PC-3 (cell line): ENCODE data around the gene DENND5B. TPM values are rescaled to one million over a fixed set of nuclear protein-coding genes. Genes with fewer than 3 reads are reported as not detected.

Experiments
- ATAC-seq: fragments of 200-7000 bp; cut with Tn5 transposase; 2 replicates; pipeline ENCODE4 v1.9.1; 2020; ENCODE audit warnings: mild to moderate bottlenecking, moderate library complexity
- BruUV-seq: library from RNA; stranded (reverse); fragments of 400-500 nt; replicated peaks from 2 replicates; lab custom pipeline; 2021; lab: Mats Ljungman, UMichigan
- CTCF ChIA-PET: fragments of 300-600 bp; sonication (Branson Sonifier 250); formaldehyde crosslinking; loops from one replicate; lab custom pipeline; 2022; ENCODE audit warnings: antibody characterized with exemption; lab: Charles Lee
- POLR2A ChIA-PET: fragments of 300-600 bp; sonication (Branson Sonifier 250); formaldehyde crosslinking; loops from one replicate; lab custom pipeline; 2022; ENCODE audit warnings: antibody characterized with exemption; ENCODE audit not compliant: unreplicated experiment; lab: Charles Lee
- DNase-seq: peaks from one replicate; pipeline ENCODE4 v3.0.0-alpha.2; 2015
- H2AFZ ChIP-seq: fragments of 300-600 bp; sonication (generic); 2 replicates; pipeline ENCODE4 v1.6.0; 2016; ENCODE audit warnings: antibody characterized with exemption, low read length
- H3F3A ChIP-seq: fragments of 300-600 bp; sonication (generic); one replicate; pipeline ENCODE4 v1.6.0; 2017; ENCODE audit warnings: antibody characterized with exemption, low read length, control low read depth, mild to moderate bottlenecking; ENCODE audit not compliant: unreplicated experiment
- H3K27ac ChIP-seq: fragments of 300-600 bp; sonication (generic); 2 replicates; pipeline ENCODE4 v1.5.1; 2016; ENCODE audit warnings: mild to moderate bottlenecking, low read length
- H3K27me3 ChIP-seq: fragments of 300-600 bp; sonication (generic); 2 replicates; pipeline ENCODE4 v1.6.1; 2016; ENCODE audit warnings: low read length, mixed read lengths
- H3K36me3 ChIP-seq: fragments of 300-600 bp; sonication (generic); 2 replicates; pipeline ENCODE4 v1.6.1; 2016; ENCODE audit warnings: low read depth, mixed run types, low read length, mixed read lengths
- H3K4me1 ChIP-seq: fragments of 300-600 bp; sonication (generic); 2 replicates; pipeline ENCODE4 v1.5.1; 2016; ENCODE audit warnings: low read length; ENCODE audit not compliant: insufficient read depth
- H3K4me2 ChIP-seq: fragments of 300-600 bp; sonication (generic); 2 replicates; pipeline ENCODE4 v1.6.0; 2016; ENCODE audit warnings: low read length
- H3K4me3 ChIP-seq: fragments of 300-600 bp; sonication (generic); 2 replicates; pipeline ENCODE4 v1.5.1; 2016; ENCODE audit warnings: mild to moderate bottlenecking, low read length, mixed read lengths
- H3K79me2 ChIP-seq: fragments of 300-600 bp; sonication (generic); 2 replicates; pipeline ENCODE4 v1.6.1; 2017; ENCODE audit warnings: low read length, mixed read lengths
- H3K9ac ChIP-seq: fragments of 300-600 bp; sonication (generic); 2 replicates; pipeline ENCODE4 v1.6.0; 2016; ENCODE audit warnings: mild to moderate bottlenecking, low read length
- H3K9me2 ChIP-seq: fragments of 300-600 bp; sonication (generic); replicated peaks from 2 replicates; pipeline ENCODE4 v1.6.1; 2016; ENCODE audit warnings: mixed run types, low read length, mixed read lengths
- H3K9me3 ChIP-seq: fragments of 300-600 bp; sonication (generic); 2 replicates; pipeline ENCODE4 v1.6.1; 2016; ENCODE audit warnings: low read length, mixed read lengths
- H4K20me1 ChIP-seq: fragments of 300-600 bp; sonication (generic); 2 replicates; pipeline ENCODE4 v1.6.1; 2016; ENCODE audit warnings: low read length, mixed read lengths
- CTCF ChIP-seq: fragments of 300-600 bp; sonication (generic); conservative IDR thresholded peaks from 2 replicates; pipeline ENCODE4 v1.5.1; 2017; ENCODE audit warnings: antibody characterized with exemption, low read depth, mild to moderate bottlenecking, low read length
- EZH2 ChIP-seq: fragments of 300-600 bp; sonication (generic); IDR thresholded peaks from one replicate; pipeline ENCODE4 v1.6.1; 2017; ENCODE audit warnings: antibody characterized with exemption, mild to moderate bottlenecking, low read length; ENCODE audit not compliant: unreplicated experiment
- EZH2phosphoT487 ChIP-seq: fragments of 300-600 bp; sonication (generic); IDR thresholded peaks from 2 replicates; pipeline ENCODE4 v1.6.1; 2018; ENCODE audit warnings: mild to moderate bottlenecking, antibody characterized with exemption, low read length, borderline replicate concordance
- intact Hi-C: fragments of 100-400 bp; cut with micrococcal nuclease; formaldehyde crosslinking; loops from 2 replicates; pipeline ENCODE4 v1.9.0; 2023
- total RNA-seq: library from RNA; depleted of rRNA; stranded (reverse); fragments of >200 nt; gene quantifications from 2 replicates; pipeline ENCODE4 v1.2.3, GENCODE V29; 2014

Gene DENND5B
- total RNA-seq, 1 experiment from 2014 or later: 4.2 TPM

- POLR2A ChIA-PET: no interaction called here
- H3F3A ChIP-seq: peaks cover 6% of the 10 kb centered on the region
- peak; percentile 30 for ATAC-seq
- no peaks in the 10 kb centered on the region for H3K9me3 ChIP-seq
- H3K79me2 ChIP-seq: peaks cover 13% of the 10 kb centered on the region; the same call in 1 of the 2 replicates
- H4K20me1 ChIP-seq: no peaks in the 10 kb centered on the region
- no peaks in the 10 kb centered on the region for H3K36me3 ChIP-seq
- intact Hi-C loops: loop anchor here (1.0 to 10.0 kb wide), 3 partner anchors 27 to 93 kb away; no protein-coding TSS in a partner anchor
- no peak for DNase-seq
- CTCF ChIA-PET: interaction anchor here (0.7 to 1.1 kb wide), 3 partner anchors 46 to 115 kb away, joined by 3 read pairs; no protein-coding TSS in a partner anchor
- no TSS peak for BruUV-seq
- no peak overlapping the region for H2AFZ ChIP-seq
- no peaks in the 10 kb centered on the region for H3K27me3 ChIP-seq
- no peak overlapping the region for H3K4me3 ChIP-seq
- peaks cover 45% of the 10 kb centered on the region for H3K4me1 ChIP-seq
- peak overlapping the region; percentile 75 for H3K9ac ChIP-seq
- H3K4me2 ChIP-seq: peak overlapping the region; percentile 58
- no peaks in the 10 kb centered on the region for H3K9me2 ChIP-seq
- peak overlapping the region; percentile 95 for H3K27ac ChIP-seq
- TF ChIP-seq EZH2phosphoT487 (no peak), CTCF (no peak), EZH2 (no peak)
These were observed 72.9 kb downstream of the DENND5B start for GRCh38 chr12:31517994-31518393.

- Histone ChIP-seq H2AFZ (no peak overlapping the region), H3K79me2 (peaks cover 12% of the 10 kb centered on the region; the same call in 1 of the 2 replicates), H3K27me3 (no peaks in the 10 kb centered on the region), H3K4me3 (no peak overlapping the region), H3K9ac (no peak overlapping the region), H3F3A (peaks cover 6% of the 10 kb centered on the region), H3K36me3 (no peaks in the 10 kb centered on the region), H3K4me1 (peaks cover 39% of the 10 kb centered on the region), H3K27ac (peak overlapping the region; percentile 95; the same call in 1 of the 2 replicates), H3K4me2 (no peak overlapping the region), H4K20me1 (no peaks in the 10 kb centered on the region), H3K9me2 (no peaks in the 10 kb centered on the region), H3K9me3 (no peaks in the 10 kb centered on the region)
- ChIA-PET CTCF (no interaction called here), POLR2A (no interaction called here)
- ATAC-seq: no peak
- TF ChIP-seq EZH2phosphoT487 (no peak), CTCF (no peak), EZH2 (no peak)
- intact Hi-C loops: loop anchor here (10.0 kb wide), 1 partner anchor 92 kb away; no protein-coding TSS in a partner anchor
- BruUV-seq: no TSS peak
- DNase-seq: no peak
These were observed 74.2 kb downstream of the DENND5B start for GRCh38 chr12:31516702-31517101.

- Histone ChIP-seq H3K9me2 (no peaks in the 10 kb centered on the region), H3K27me3 (no peaks in the 10 kb centered on the region), H3K27ac (no peak overlapping the region), H3K4me2 (no peak overlapping the region), H3K4me3 (no peak overlapping the region), H3K9me3 (no peaks in the 10 kb centered on the region), H3K9ac (no peak overlapping the region), H3K79me2 (peaks cover 5% of the 10 kb centered on the region; the same call in 1 of the 2 replicates), H3F3A (peaks cover 6% of the 10 kb centered on the region), H3K36me3 (no peaks in the 10 kb centered on the region), H3K4me1 (peaks cover 29% of the 10 kb centered on the region), H2AFZ (no peak overlapping the region), H4K20me1 (no peaks in the 10 kb centered on the region)
- POLR2A ChIA-PET: no interaction called here
- ATAC-seq (no peak), DNase-seq (no peak)
- TF ChIP-seq EZH2phosphoT487 (no peak), EZH2 (no peak), CTCF (no peak)
- CTCF ChIA-PET: no interaction called here
- BruUV-seq: no TSS peak
- intact Hi-C loops: loop anchor here (10.0 kb wide), 1 partner anchor 90 kb away; no protein-coding TSS in a partner anchor
These were observed 76.0 kb downstream of the DENND5B start for GRCh38 chr12:31514912-31515311.
